Left renal pelvis (tissue), 4 donors: ENCODE data around the gene SLK. TPM values are rescaled to one million over a fixed set of nuclear protein-coding genes. Genes with fewer than 3 reads are reported as not detected.

ENCODE experiments used
- DNase-seq, 4 donors: peaks; one replicate each; pipeline ENCODE4 v3.0.0-alpha.2; 2013; ENCODE audit warnings: low read depth in 4 of 4, low spot score in 3 of 4
- polyA plus RNA-seq, 4 donors: library from polyadenylated mRNA; unstranded; fragments of 120-200 nt; gene quantifications; one replicate each; pipeline ENCODE4 v1.2.1, GENCODE V29; 2013; ENCODE audit not compliant: insufficient read length in 4 of 4

Gene SLK
- polyA plus RNA-seq, 4 donors = 45.1 to 73.9 (median 62.5) TPM

DNA sequence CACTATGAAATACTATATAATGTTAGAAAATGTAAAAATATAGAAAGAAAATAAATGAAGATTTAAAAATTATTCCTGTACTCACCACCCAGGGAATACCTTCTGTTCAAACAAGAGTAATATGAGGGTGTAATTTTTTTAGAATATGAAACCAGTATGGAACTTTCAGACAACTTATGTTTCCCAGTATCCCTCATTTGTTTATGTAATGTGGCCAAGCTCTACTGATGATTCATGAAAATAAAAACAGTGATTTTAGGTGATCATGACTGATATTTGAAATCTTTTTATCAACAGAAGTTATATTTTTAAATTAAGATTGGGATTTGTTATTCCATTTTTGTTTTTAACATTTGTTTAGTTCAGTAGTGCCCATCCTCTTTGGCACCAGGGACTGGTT lies 18.8 kb downstream of the SLK start:
- no peak for DNase-seq

- no peak for DNase-seq
These were observed 19.4 kb downstream of the SLK start for GRCh38 chr10:103986360-103986759.

GRCh38 chr10:103990121-103990520 lies 23.2 kb downstream of the SLK start:
- no peak for DNase-seq

DNA sequence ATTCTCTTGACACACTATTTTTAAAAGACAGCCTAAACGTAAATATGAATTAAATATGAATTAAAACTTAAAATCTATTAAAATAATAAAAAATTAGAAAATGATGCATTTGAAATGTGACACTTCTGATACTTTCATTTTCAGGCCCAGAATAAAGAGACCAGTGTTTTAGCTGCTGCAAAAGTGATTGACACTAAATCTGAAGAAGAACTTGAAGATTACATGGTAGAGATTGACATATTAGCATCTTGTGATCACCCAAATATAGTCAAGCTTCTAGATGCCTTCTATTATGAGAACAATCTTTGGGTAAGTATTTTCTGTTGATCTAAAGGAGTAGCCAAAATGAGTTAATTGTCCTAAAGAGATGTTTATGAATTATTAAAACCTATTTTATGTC lies 23.6 kb downstream of the SLK start:
- DNase-seq = no peak

DNA sequence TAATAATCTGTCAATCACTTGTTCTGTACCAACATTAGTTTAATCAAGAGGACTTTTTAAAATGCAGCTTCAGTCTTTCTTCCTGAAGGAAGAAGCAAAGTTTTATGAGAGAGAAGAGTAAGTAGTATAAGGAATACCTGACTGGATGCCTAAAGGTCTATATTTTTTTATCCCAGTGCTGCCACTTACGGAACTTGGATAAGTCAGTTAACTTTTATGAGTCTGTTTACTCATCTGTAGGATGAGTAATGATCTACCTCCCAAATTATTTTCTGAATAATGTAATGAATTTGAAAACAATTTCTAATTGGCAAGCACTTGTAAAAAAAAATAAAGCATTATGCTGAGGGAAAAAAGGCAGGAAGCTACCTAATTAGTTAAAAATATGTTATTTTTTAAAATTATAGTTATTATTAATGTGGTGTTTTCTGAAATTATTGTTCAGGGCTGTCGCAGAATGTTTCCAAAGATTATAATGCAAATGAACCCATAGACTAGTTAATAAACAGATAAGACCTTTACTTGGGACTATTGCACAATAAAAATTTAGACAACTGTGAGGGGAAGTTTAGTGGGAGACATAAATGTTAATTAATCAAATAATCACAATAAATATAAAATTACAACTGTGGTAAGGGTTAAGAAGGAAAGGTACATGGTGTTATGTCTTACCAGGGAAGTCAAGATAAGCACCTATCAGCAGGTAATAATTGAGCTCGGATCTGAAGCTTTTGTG lies 24.6 kb downstream of the SLK start:
- DNase-seq = no peak

- no peak for DNase-seq
These were observed 28.2 kb downstream of the SLK start for GRCh38 chr10:103995134-103995533.

DNA sequence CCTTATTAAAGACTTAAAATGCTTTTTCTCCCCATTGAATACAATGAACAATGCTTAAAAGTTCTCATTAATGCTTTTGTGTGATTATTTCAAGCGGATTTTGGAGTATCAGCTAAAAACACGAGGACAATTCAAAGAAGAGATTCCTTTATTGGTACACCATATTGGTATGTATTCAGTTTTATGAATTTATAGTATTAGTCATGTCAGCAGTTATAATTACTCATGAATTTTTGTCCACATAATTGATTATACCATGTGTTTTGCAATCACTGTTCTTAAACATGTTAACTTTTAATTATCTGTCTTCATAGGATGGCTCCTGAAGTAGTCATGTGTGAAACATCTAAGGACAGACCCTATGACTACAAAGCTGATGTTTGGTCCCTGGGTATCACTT lies 31.9 kb downstream of the SLK start:
- no peak for DNase-seq

GRCh38 chr10:104002911-104003310 lies 36.0 kb downstream of the SLK start:
- no peak for DNase-seq

DNA sequence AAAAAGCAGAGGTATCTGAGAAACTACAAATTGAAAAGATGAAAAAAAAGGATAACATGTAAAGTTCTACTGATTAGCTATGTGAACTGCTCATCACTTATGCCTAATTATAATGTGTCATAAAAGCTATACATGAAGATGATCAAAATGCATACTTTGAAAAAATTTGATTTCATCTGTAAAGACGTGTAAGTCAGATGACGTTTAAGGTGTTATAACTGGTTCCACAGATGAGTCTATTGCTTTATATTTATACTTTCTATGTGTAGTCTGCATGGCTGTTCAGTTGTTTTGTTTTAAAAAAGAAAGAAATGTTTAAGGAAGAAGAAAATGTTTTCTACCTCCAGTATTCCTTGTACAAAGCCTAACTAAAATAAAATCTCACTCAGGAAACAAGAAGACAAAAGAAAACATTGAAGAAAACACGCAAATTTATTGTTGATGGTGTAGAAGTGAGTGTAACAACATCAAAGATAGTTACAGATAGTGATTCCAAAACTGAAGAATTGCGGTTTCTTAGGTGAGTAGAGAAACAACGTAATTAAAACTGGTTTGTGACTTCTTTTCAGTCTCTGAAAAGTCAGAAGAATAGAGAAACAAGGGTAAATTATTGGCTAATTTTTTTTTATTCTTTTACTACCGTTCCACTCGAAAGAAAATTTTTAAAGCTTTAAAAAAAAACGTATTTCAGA lies 38.4 kb downstream of the SLK start:
- DNase-seq = no peak

GRCh38 chr10:104011904-104012303 lies 45.0 kb downstream of the SLK start:
- DNase-seq = no peak

- DNase-seq = no peak
These were observed 46.5 kb downstream of the SLK start for GRCh38 chr10:104013489-104013888.

- no peak for DNase-seq
These were observed 47.2 kb downstream of the SLK start for GRCh38 chr10:104014176-104014575.

DNA sequence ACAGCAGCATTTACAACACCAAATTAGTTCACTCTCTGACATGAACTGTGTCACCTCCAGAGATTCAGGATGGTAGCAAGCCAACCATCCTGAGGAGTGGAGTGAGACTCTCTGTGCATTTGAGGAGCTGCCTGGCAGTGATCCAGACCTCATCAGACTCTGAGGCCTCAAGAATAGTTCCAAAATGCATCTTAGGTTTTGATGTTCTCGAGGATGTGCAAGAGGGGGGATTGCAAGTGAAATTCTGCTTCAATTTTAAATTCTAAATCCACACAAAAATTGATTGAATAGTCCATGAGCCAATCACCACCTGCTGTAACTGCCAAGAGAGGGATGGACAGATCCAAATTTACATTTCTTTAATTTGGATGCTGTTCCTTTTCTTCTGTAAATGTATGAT lies 49.7 kb downstream of the SLK start:
- no peak for DNase-seq

GRCh38 chr10:104018471-104018870 lies 51.5 kb downstream of the SLK start:
- no peak for DNase-seq

DNA sequence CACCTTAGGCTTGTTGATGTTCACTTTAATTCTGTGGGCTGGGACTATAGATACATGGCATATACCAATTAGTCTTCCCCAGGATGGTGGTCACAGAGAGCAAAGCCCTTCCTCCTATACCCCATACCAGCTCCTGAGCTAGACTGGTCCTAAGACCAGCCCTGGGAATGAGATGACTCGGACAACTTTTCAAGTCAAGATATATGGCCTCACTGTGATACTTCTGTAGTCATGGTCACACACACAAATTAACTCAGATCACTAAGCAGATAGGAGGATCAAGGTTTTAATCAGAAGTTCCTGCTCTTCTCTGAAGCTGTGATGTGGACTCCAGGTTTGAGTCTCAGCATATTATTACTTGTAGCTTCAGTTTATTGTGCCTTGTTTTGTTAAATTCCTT lies 53.1 kb downstream of the SLK start:
- DNase-seq = no peak

GRCh38 chr10:104021246-104021645 lies 54.3 kb downstream of the SLK start:
- DNase-seq = no peak

DNA sequence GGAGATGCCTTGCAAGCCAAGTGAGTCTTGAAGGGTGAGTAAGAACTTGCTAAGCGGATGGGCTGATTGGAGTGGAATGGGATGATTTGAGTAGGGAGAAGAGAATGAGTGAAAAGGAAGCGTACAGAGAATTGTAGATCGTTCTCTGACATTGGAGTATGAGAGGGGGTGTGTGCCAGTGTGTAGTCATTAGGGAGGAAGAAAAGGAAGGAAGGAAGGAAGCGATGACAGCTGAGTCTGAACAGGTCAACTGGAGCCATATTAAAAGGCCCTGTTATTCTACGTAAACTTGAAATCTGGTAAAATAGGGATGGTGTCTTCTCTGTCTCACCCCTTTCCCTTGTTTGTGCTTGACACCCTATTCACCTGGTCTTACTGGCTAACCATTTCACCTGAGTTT lies 55.1 kb downstream of the SLK start:
- no peak for DNase-seq

DNA sequence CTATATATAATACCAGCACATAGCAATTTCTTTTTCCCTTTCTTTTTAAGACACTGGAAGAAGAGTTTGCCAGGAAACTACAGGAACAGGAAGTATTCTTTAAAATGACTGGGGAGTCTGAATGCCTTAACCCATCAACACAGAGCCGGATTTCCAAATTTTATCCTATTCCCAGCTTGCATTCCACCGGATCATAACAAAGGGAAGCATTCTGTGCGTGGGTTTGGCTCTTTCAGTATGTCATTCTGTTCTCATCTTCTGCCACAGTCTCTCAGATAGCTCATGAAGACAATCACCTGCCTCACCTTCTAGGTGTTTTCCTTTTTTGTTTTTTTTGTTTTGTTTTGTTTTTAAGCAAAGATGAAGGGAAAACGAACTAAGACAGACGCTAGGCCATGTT lies 58.6 kb downstream of the SLK start:
- no peak for DNase-seq

DNA sequence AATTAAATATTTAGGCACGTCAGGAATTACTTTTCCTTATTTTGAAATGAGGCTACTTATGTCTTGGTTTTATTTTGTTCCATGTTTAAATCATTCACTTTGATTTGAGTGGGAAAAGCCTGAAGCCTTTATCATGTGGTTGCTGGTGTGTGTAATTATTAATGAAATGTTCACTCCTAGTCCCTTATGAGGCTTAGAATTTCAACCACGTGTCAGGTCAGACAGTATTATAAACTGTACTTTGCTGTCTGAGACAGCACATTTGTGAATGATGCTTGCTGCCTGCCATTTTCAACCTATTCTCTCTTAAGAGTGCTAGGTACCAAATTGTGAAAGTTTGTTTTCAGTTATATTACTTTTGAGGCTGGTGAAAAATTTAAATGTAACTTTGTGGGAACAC lies 59.8 kb downstream of the SLK start:
- peak in 2 of 4 donors; percentile 19 to 20 for DNase-seq

- DNase-seq = peak in 1 of 4 donors; percentile 3
These were observed 61.2 kb downstream of the SLK start for GRCh38 chr10:104028146-104028545.

GRCh38 chr10:104028823-104029520 lies 62.0 kb downstream of the SLK start:
- DNase-seq = no peak

DNA sequence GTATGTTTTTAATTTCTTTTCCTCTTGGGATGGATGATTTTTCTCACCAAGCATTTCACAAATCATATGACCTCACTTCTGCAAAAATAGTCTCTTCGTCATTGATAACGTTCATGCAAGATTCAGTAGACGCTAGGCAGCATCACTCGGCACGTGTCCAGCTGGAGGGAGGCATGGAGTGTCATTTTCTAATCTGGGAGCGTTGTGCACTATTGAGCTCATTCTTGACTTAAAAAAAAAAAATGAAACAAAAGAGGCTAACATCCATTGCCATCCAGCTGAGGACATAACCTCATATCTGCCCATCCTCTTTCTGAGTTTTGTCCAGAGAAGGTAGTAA lies 62.6 kb downstream of the SLK start:
- DNase-seq = no peak
